ENCODE results near the gene STK24. TPM values are rescaled to one million over a fixed set of nuclear protein-coding genes. Genes with fewer than 3 reads are reported as not detected.

Gene STK24
- total and polyA plus RNA-seq, 10 of the 15 experiments (the other 5 are each of a cell fraction or from before 2014, with no cell fraction given): 7.5 to 115 (median 52.9) TPM

GRCh38 chr13:98613591-98613990 lies 36.7 kb upstream of the STK24 start:
- H4K20me1 ChIP-seq (ENCODE audit: control insufficient read depth, insufficient read depth): no peaks in the 10 kb centered on the region
- DNase-seq (ENCODE audit: low read depth, low spot score) (no peak), FAIRE-seq (no peak), ATAC-seq (no peak)
- 21% methylated on average over 1 of the region's 1 CpG for WGBS (ENCODE audit: insufficient coverage, insufficient replicate concordance, low lambda C conversion rate, missing lambda C conversion rate)
- ChIA-PET RAD21 (ENCODE audit: unreplicated experiment) (no interaction called here), POLR2A (no interaction called here), CTCF (no interaction called here), SMC1A (ENCODE audit: uncharacterized antibody, unreplicated experiment) (no interaction called here)
- in situ Hi-C loops (cut with MboI) (no loop called here), intact Hi-C loops (cut with micrococcal nuclease; ENCODE audit: unreplicated experiment) (no loop called here)
- no peak for TF ChIP-seq NKRF (conservative IDR thresholded peaks at IDR 0.05)
- TF ChIP-seq NFYB (IDR thresholded peaks at IDR 0.05; ENCODE audit: insufficient read depth, low read depth, low read length): no peak
- no peak for TF ChIP-seq NFXL1 (IDR thresholded peaks at IDR 0.05; ENCODE audit: borderline replicate concordance)
- no peak for TF ChIP-seq MAX (IDR thresholded peaks at IDR 0.05; ENCODE audit: low read depth, low read length)
- TF ChIP-seq PRDM15 (CRISPR knock-in tag; IDR thresholded peaks at IDR 0.05): no peak
- no peak for TF ChIP-seq ZBED1 (IDR thresholded peaks at IDR 0.05; ENCODE audit: borderline replicate concordance)
- no peak overlapping the region for H3K27ac ChIP-seq (ENCODE audit: control insufficient read depth, insufficient read depth)
- H3K27me3 ChIP-seq (replicated peaks in 1 of 2; ENCODE audit: control insufficient read depth in 2 of 2, insufficient read depth in 2 of 2, low read length in 1 of 2): no peaks in the 10 kb centered on the region; a peak in 1 of 4 replicates
- no peaks in the 10 kb centered on the region for H3K36me3 ChIP-seq (ENCODE audit: control insufficient read depth in 2 of 2, insufficient read depth in 2 of 2, low read length in 1 of 2)
- H3K9ac ChIP-seq (ENCODE audit: control insufficient read depth, insufficient read depth, low read length): no peak overlapping the region
- BruUV-seq (replicated peaks): no TSS peak
- no peaks in the 10 kb centered on the region for H3K4me1 ChIP-seq (ENCODE audit: control insufficient read depth, insufficient read depth, low read length)
- H3K79me2 ChIP-seq (ENCODE audit: control insufficient read depth, insufficient read depth, low read length): no peaks in the 10 kb centered on the region
- H3K4me3 ChIP-seq: no peak overlapping the region
- H2AFZ ChIP-seq (ENCODE audit: control insufficient read depth, low read depth, low read length): no peak overlapping the region
- no peak overlapping the region for H3K4me2 ChIP-seq (ENCODE audit: control insufficient read depth, insufficient read depth)
- H3K9me3 ChIP-seq (replicated peaks; ENCODE audit: control insufficient read depth, insufficient read depth, low read length): no peaks in the 10 kb centered on the region
